AG09309 (cell line): ENCODE data around the gene SLC39A11.
A peak's percentile ranks its signal among the peaks of the same experiment; 100 is the strongest.

Experiments used
- DNase-seq: peaks from one replicate; pipeline ENCODE4 v3.0.0-alpha.2; 2010; ENCODE audit warnings: low read depth
- H3K4me3 ChIP-seq: 2 replicates; pipeline ENCODE4 v1.5.1; 2011; ENCODE audit warnings: mild to moderate bottlenecking, low read depth, low read length, moderate library complexity; ENCODE audit not compliant: control insufficient read depth
- TF ChIP-seq, protein P1 (sequence below): IDR thresholded peaks from 2 replicates; pipeline ENCODE4 v1.5.1; 2011; ENCODE audit warnings: mild to moderate bottlenecking, low read depth, low read length, inconsistent platforms; ENCODE audit not compliant: insufficient read depth, control insufficient read depth; ENCODE audit errors: missing control alignments

SLC39A11 gene

GRCh38 chr17:72604518-72604917 is 488.0 kb downstream of the SLC39A11 start:
- DNase-seq = no peak
- H3K4me3 ChIP-seq = no peak overlapping the region
- TF ChIP-seq, protein P1, sequence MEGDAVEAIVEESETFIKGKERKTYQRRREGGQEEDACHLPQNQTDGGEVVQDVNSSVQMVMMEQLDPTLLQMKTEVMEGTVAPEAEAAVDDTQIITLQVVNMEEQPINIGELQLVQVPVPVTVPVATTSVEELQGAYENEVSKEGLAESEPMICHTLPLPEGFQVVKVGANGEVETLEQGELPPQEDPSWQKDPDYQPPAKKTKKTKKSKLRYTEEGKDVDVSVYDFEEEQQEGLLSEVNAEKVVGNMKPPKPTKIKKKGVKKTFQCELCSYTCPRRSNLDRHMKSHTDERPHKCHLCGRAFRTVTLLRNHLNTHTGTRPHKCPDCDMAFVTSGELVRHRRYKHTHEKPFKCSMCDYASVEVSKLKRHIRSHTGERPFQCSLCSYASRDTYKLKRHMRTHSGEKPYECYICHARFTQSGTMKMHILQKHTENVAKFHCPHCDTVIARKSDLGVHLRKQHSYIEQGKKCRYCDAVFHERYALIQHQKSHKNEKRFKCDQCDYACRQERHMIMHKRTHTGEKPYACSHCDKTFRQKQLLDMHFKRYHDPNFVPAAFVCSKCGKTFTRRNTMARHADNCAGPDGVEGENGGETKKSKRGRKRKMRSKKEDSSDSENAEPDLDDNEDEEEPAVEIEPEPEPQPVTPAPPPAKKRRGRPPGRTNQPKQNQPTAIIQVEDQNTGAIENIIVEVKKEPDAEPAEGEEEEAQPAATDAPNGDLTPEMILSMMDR = no peak

GRCh38 chr17:72603420-72604242 is 488.9 kb downstream of the SLC39A11 start:
- H3K4me3 ChIP-seq = no peak overlapping the region
- DNase-seq = no peak
- TF ChIP-seq, protein P1 = no peak

DNA sequence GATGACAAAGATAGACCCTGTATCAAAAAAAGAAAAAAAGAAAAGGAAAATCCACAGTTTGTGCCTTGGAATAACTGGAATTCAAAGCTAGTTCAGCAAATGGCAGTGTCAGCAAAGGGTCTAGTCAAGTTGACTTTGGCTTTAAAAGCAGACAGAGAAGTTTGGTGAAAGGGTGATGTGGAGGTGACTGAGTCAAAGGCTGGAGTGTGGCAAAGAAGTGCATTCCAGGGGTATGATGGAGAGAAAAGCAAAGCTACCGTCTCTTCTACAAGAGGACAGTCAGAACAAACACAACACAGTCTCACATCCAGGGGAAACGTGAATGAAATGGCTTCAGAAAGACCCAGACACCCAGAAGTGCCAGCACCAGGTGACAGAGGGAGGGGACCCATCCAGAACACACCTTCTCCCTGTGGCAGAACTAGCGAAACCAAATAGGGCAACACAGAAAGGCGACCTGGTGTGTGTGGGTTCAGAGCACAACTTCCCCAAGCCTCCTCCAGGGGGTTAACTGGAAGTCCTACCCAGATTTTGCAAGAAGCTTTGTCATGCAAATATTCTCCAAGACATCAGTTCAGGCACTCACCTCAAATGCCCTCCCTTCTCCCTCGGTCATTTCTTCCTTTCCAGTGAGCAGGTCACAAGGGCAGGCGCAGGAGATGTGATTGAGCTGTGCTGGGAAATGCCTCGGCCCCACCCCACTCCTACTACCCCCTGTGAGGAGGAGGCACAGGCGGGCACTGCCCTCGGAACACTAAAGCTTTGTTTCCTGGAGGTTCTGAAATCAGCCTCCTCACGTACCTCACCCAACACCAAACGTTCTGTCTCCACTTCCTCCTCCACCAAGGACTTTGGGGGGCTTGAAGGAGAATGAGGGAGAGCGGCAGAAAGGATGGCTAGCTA is 489.7 kb downstream of the SLC39A11 start:
- no peak overlapping the region for H3K4me3 ChIP-seq
- TF ChIP-seq, protein P1 = peak; percentile 42
- no peak for DNase-seq

- DNase-seq = no peak
- H3K4me3 ChIP-seq = no peak overlapping the region
- TF ChIP-seq, protein P1 = no peak
These were observed 491.6 kb downstream of the SLC39A11 start for GRCh38 chr17:72600934-72601333.

DNA sequence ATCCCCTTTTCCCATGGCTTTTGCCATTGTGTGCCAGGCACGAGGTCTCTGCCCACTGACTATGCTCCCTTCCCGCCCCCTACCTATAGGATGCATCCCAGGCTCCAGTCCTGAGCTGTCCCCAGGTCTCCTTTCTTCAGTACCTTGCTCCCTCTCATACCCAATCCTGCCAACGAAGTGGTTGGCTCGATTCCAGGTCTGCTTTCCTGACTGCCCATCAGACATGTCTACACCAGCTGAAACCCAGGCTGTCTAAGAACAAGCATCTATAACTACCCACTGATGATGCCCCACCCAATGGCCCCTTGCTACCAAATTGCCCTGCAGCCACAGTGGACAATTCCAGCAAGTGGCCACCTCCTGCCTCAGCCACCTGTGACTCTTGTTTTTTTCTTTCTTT is 492.6 kb downstream of the SLC39A11 start:
- TF ChIP-seq, protein P1 = no peak
- no peak overlapping the region for H3K4me3 ChIP-seq
- DNase-seq = no peak

DNA sequence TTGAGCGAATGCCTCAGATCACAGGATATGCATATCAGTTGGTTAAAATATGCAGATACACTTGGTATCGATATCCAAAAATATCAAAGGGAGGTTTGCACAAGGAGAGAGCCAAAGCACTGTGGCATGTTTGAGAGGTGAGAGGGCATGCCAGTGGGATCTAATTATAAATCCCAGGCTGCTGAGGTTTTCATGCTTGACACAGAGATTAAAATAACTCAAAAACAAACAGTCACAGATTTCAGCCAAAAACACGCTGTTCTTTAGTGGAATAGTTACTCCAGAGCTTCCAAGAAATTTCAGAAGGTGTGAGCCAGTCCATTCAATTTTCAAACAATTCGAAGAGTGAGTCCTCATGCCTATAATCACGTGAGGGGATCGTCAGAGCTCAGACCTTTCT is 493.8 kb downstream of the SLC39A11 start:
- DNase-seq = no peak
- TF ChIP-seq, protein P1 = no peak

More for the DNA sequence above, 493.8 kb downstream of the SLC39A11 start:
- no peak overlapping the region for H3K4me3 ChIP-seq
